ENCODE results near the gene C10orf90.

- no peak for TF ChIP-seq CTCF (IDR thresholded peaks at IDR 0.05; ENCODE audit: insufficient read depth, low read length, poor library complexity, severe bottlenecking)
- TF ChIP-seq EZH2phosphoT487 (conservative IDR thresholded peaks at IDR 0.05; ENCODE audit: low read length): no peak
These were observed 134.3 kb downstream of the C10orf90 start for GRCh38 chr10:126536148-126536547.

Measured in SU-DHL-6 (cell line).